NOMO-1 treated with DMSO at 0.1 percent for 48 hours (cell line): Measurements from ENCODE around the gene PARL.
A peak's percentile ranks its signal among the peaks of the same experiment; 100 is the strongest.

Source experiments
- DNase-seq: peaks from one replicate; lab custom pipeline; 2025; ENCODE audit not compliant: unreplicated experiment; lab: John Stamatoyannopoulos, UW

PARL gene

GRCh38 chr3:183792976-183793375 is 91.7 kb downstream of the PARL start:
- no peak for DNase-seq

- DNase-seq: no peak
These were observed 94.0 kb downstream of the PARL start for GRCh38 chr3:183790700-183791099.

GRCh38 chr3:183789826-183790225 is 94.9 kb downstream of the PARL start:
- no peak for DNase-seq

- DNase-seq: peak; percentile 3
These were observed 100.2 kb downstream of the PARL start for GRCh38 chr3:183784503-183784902.

GRCh38 chr3:183782576-183783276 is 102.0 kb downstream of the PARL start:
- no peak for DNase-seq

- DNase-seq: no peak
These were observed 103.4 kb downstream of the PARL start for GRCh38 chr3:183781246-183781645.

- DNase-seq: peak; percentile 82
These were observed 104.7 kb downstream of the PARL start for GRCh38 chr3:183779896-183780465.
